Ramos (cell line): ENCODE measurements around the gene ADRB2.

ENCODE experiments used
- in situ Hi-C: fragments of 300-500 bp; cut with MboI; formaldehyde crosslinking; loops from one replicate; pipeline ENCODE4 v1.14.3; 2022; ENCODE audit warnings: low sequenced_read_pairs; ENCODE audit not compliant: unreplicated experiment

Gene ADRB2

DNA sequence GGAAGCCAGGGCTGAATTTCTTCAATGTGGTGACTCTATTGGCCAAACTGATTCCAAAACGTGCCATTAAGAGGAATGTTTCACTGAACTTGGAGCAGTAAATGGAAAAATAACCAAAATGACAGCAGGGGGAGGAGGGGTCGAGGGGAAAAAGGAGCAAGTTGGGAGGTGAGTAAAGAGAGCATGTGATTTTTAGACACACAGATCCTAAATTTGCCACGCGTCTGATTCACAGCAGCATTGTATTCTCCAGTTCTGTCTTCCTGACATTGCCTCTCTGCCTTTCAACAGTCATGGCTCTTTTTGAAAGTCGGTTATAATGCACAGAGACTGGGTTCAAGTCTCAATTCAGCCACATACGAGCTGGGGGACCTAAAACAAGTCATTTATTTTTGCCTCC, 22.0 kb upstream of the ADRB2 start:
- in situ Hi-C loops: no loop called here

DNA sequence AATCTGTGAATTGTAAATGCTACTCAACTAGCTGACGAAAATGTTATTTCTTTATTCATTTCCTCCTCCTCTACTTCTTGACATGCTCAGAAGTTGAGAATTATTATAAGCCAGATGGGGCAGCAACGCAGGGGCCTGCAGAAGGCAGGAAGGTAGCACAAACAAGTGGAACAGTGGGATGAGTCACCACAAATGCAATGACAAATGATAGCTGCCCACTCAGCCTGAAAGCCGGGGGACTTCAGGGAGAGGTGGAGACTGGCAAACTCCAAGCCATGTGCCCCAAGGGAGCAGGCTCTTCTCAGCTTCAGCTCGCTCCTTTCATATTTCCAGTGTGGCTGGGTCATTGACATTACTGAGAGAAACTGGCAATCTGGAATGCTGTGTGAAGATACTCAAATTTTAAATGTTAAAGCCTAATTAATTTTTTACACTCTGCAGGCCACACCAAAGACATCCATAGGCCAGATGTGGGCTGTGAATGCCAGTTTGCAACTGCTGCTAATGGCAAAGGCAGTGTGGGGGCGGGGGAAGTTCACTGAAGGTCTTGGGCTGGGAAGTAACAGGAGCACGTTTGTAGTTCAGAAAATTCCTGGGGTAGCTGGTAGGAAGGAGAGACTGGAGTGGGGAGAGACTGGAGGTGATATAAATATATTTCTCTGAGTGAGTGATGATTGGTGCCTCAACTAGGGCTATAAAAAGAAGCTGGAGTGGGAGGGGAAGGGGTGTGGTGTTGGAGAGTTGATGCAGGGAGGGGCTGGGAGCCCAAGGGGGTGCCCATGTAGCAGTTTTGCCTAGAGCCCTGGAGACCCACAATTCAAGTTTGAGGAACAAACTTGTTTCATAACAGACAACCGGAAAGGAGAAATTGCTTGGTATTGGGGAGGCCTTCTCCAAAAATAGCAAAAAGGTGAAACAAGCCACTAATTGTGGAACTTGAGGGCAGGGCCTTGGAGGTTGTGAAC, 20.8 kb upstream of the ADRB2 start:
- in situ Hi-C loops: no loop called here

DNA sequence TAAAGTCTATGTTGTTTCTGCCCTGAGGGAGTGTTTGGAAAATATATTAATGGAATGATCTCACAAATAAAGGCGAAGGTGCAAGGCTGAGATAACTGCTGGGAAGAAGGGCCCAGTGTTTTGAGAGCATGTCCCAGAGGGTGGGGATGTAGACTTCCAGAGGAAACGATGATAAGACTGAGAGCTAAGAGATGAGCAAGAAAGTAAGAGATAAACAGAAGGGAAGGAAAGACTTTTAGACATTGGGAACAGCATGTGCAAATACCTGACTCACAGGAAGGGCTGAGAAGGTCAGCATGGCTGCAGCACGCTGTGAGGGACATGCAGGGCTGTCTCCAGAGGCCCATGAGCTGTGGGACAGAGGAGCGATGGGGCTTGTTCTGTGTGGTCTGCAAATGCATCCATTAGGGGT, 19.9 kb upstream of the ADRB2 start:
- in situ Hi-C loops: no loop called here

DNA sequence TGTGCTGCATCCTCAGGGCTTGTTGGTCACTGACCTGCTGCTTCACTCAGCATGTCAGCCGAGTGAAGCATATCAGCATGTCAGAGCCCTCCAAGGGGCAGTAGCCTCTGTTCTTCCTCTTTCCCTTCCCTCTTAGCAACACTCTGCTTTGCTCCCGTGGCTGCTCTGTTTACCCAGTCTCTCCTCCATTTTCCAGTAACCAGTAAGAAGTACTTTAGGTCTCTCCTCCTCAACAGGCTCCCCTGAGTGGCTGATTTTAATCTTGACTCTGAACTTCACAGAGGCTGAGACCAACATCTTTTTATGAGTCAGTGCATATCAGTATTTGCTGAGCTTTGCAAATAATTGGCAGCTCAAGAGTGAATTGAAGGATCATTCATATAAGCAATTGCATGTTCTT, 18.6 kb upstream of the ADRB2 start:
- in situ Hi-C loops: no loop called here

DNA sequence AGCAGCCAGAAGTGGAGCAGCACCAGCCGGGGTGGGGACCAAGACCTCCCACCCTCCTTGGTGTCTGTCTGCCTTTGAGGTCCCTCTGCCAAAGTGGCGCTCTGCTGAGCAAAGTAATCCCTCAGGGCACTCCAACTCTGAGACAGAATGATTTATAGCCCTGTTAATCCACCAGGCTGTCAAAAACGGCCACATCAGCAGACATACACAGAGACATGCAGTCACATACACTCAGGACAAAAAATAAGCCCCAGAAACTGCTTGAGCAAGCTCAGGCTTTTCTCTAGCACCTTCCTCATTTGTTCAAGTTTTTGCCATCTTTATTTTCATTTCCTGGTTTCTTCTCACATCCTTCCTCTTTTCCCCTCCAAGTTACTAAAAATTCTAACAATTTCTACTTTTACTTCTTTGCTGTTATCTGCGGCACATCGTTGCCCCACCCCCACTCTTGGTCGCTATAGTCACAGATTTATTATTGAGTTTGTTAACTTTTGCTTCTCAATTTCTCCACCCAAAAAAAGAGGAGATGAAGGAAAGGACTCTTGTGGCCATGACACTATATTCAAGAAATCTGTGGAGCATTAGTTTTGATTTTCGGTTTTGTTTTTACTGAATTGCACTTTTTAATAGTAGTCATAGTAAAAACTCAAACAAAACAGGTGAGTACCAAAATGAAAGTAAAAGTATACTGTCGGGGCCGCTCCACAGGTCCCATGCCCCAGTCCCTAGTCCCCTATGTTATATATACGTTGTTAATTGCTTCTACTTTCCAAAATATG, 17.4 kb upstream of the ADRB2 start:
- in situ Hi-C loops: no loop called here

DNA sequence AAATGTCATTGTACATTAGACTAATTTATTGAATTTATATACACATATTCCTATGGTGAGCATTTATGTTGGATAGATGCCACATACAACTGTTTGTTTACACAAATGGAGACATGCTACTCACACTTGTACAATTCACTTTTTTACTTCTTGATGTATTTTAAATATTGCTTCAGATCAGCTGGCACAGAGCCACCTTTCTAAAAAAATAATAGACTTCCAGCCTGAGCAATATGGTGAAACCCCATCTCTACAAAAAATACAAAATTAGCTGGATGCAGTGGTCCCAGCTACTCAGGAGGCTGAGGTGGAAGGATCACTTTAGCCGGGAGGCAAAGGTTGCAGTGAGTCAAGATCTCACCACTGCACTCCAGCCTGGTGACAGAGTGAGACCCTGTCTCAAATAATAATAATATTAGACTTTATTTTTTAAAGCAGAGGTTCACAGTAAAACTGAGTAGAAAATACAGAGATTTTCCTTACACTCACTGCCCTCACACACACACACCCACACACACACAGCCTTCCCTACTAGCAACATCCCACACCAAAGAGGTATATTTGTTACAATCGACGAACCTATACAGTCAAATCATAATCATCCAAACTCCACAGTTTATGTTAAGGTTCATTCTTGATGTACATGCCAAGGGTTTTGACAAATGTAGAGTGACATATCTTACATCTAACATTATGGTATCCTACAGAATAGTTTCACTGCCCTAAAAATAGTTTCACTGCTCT, 16.5 kb upstream of the ADRB2 start:
- in situ Hi-C loops: no loop called here

DNA sequence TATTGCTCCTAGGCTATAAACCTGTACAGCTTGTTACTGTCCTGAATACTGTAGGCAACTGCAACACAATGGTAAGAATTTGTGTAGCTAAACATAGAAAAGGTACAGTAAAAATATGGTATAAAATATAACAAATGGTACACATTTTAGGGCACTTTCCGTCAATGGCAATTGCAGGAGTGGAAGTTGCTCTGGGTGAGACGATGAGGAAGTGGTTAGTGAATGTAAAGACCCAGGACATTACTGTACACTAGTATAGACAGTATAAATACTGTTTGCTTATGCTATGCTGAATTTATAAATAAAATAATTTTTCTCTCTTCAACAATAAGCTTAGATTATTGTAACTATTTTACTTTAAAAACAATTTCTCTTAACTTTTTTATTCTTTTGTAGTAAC, 15.6 kb upstream of the ADRB2 start:
- in situ Hi-C loops: no loop called here

DNA sequence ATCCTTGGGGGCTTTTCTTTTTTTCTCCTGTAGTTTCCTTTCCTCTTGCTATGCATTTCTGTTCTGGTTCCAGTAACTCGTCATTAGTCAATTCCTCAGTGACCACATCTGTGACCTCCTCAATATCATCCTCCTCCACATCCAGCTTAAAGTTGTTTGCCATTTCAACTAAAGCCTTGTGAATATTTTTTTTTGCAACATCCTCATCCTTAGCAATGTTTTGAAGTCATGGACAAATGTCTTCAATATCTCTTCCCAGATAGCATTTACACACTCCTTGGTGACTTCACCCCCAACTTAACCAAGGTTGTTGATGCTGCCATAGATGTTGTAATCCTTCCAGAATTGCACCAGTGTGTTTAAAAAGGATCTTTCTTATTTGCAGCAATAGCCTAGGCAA, 14.7 kb upstream of the ADRB2 start:
- in situ Hi-C loops: no loop called here

DNA sequence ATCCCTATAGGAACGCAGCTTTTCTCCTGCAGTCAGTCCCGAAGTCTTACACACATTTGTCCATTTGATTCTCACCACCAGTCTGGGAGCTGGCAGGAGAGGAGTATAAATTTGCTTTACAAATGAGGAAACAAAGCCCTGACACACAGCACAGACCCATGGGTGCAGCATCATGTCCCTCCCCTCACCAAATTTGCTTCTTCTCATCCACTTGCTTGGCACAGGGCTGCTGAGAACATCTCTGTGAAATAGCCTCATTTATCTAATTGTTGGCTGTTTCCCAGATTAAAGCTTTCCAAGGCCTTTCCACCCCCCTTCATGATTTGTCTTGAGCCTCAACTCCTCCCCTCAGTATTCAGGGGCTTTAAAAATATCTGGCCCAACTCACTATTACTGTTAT, 11.3 kb upstream of the ADRB2 start:
- in situ Hi-C loops: no loop called here

DNA sequence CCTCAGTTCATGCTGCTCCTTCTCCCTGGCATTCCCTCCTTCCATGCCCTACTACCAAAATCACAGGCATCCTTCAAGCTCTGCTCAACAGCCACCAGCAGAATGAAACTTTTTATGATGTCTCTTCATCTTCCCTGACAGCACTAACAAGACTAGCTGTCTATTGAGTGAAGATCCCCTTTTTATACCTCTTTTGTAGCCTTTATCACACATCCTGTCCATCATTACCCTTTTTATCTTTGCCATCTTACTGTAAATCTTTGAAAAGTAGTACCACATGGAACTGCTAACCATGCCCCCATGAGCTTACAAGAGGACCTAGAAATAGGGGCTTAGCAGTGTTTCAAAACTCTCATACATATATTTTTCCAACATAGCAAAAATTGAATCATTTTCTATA, 10.8 kb upstream of the ADRB2 start:
- in situ Hi-C loops: no loop called here

DNA sequence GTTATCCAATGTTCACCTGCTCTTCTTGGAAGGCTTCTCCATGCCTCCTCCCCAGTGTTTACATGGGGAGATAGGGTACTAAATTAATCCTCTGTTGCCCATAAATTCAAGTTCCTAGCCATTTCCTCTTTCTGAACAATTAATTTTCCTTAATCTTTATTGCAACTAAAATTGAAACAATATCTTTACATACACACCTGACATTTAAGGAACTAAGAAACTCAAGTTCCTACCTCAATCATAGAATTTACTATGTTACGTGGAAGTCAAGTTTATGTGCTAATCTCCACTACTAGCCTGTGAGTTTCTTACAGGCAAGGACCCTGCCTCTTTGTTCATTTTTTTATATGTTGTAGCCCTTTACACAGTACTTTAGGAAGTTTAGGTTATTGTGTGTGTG, 10.1 kb upstream of the ADRB2 start:
- in situ Hi-C loops: no loop called here

DNA sequence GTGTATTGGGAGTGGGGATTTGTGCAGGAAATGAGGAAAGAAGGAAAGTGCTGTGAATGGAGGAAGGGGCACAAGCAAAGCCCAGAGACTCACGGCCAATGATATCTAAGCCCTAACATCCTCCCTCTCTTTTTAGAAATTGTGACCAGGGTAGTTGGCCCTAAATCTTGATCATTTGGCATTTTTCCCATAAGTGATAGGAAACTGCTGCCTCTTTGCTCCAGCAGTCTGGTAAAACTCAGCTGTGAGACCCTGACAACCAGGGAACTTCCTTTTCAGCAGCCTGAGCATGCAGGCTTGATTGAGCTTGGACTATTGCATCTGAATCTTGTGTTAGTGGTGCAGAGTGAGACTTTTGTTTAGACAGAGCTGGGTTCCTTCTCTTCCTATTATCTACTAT, 9.6 kb upstream of the ADRB2 start:
- in situ Hi-C loops: no loop called here

DNA sequence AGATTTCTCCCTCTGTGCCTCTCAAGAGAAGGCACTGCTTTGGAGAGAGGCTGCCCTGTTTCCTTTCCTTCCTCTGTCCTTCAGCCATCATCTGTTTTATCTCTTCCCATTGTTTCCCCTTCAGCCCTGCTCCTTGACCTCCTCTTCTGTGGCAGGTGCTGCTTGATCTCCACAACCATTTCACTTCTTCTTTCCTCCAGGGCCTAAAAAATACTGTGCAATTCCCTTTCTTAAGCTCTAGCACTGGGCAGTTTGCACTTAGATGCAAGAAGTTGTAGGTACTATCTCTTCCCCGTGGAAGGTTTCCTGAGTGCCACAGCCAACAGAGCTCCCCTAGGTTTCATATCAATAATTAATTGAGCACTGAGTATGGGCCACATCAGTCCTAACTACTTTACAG, 8.8 kb upstream of the ADRB2 start:
- in situ Hi-C loops: no loop called here

DNA sequence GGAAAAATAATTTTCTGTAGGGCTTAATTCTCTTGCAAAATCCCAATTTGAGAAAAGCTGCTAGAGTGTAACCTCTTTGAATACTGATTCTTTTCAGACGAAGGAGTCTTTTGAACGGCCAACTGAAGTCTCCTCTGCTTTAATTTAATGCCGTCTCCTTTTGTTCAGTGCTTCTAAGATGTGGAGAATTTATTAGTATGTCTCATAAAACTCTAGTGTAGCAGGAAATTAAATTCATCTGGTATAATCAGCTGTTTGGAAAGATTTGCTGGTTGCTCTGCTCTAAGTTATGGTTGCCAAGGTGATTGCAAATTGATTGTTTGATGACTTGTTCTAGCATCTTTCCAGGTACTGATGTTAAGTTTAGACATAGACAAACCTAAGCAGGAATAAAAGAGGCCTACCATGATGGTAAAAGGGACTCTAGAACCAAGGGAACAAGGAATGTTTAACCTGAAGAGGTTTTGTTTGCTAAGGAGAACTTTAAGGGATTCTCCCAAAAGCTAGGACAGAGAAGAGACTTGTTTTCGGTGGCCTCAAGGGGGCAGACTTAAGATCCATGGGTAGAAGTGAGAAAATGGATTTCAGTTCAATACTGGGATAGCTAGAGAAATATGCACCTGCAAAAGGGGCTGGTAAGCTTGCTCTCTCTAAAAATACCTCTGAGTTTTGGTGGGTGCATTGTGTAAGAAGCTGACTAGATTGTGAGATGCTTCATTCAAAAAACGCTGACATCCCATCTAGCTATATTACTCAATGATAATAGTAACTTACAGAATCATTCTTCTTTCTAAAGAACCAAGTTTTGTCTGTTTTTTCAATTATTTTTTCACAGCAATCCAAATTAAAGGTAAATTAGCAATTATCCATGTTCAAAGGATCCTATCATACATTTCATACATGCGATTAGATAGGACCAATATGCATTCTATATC, 5.7 kb upstream of the ADRB2 start:
- in situ Hi-C loops: no loop called here

DNA sequence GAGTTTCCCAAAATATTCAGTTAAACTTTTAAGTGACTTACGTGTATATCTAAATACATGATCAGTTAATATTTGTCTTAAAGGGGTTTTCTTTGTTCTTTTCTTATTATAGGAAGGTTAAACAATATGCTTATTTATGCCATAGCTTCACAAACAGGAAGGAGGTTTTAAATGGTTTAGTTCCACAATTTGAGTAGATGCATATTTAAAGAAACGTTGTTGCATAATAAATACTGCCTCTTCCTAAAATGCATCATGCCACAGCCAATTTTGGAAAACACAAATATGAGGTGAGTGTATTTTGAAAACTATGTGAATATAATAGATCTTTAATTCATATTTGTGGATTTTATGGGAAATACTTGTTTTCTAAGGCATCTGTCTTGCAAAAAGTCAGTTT, 2.5 kb upstream of the ADRB2 start:
- in situ Hi-C loops: no loop called here

DNA sequence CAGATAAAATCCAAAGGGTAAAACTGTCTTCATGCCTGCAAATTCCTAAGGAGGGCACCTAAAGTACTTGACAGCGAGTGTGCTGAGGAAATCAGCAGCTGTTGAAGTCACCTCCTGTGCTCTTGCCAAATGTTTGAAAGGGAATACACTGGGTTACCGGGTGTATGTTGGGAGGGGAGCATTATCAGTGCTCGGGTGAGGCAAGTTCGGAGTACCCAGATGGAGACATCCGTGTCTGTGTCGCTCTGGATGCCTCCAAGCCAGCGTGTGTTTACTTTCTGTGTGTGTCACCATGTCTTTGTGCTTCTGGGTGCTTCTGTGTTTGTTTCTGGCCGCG, 727 bp upstream of the ADRB2 start:
- in situ Hi-C loops: no loop called here

DNA sequence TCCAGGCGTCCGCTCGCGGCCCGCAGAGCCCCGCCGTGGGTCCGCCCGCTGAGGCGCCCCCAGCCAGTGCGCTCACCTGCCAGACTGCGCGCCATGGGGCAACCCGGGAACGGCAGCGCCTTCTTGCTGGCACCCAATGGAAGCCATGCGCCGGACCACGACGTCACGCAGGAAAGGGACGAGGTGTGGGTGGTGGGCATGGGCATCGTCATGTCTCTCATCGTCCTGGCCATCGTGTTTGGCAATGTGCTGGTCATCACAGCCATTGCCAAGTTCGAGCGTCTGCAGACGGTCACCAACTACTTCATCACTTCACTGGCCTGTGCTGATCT, 294 bp downstream of the ADRB2 start:
- in situ Hi-C loops: no loop called here

DNA sequence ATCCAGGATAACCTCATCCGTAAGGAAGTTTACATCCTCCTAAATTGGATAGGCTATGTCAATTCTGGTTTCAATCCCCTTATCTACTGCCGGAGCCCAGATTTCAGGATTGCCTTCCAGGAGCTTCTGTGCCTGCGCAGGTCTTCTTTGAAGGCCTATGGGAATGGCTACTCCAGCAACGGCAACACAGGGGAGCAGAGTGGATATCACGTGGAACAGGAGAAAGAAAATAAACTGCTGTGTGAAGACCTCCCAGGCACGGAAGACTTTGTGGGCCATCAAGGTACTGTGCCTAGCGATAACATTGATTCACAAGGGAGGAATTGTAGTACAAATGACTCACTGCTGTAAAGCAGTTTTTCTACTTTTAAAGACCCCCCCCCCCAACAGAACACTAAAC, 1.3 kb downstream of the ADRB2 start:
- in situ Hi-C loops: no loop called here

DNA sequence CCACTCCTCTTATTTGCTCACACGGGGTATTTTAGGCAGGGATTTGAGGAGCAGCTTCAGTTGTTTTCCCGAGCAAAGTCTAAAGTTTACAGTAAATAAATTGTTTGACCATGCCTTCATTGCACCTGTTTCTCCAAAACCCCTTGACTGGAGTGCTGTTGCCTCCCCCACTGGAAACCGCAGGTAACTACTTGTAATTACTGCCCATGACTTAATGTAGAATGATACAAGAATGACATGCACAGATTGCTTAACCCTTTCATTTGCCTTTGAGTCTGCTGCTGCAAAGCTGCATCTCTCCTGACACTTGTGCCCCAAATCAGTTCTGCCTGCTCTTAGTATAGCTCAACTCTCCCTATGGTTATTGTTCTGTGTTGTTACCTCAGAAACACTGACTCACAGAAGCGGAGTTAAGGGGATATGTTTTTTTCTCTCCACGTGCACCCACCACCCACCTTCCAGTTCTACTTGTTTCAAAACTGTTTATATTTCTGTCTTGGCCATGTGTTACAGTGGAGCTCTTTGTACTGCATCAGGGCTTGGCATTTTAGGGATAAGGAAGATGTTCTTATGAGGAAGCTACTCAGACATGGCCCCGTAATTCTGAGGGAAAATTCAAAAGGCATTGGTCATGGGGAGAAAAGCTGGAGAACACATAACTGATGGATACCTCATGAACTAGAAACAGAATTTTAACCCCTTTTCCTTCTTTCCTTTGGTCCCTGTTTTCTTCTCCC, 2.3 kb downstream of the ADRB2 start:
- in situ Hi-C loops: no loop called here

DNA sequence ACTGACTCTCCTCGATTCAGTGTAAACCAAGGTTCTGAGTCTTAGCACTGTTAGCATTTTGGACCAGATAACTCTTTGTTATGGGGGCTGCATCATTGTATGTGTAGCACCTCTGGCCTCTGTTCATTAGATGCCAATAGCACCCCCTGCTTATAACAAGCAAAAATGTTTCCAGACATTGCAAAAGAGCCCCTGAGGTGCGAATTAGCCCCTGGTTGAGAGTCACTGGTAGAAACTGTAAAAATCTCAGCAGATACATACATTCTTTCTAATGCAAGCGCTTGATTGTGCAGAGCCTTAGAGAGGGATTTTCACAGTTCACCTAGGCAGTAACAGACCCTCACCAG, 2.8 kb downstream of the ADRB2 start:
- in situ Hi-C loops: no loop called here
